Stimulated activated CD8-positive, alpha-beta memory T cell treated with anti-CD3 and anti-CD28 coated beads, Interleukin-4, amount 100 ng/mL, for 1 hour (primary cell): ENCODE results near the gene GPR152.

ENCODE experiments used
- DNase-seq, 2 donors: peaks; one replicate each; pipeline ENCODE4 v3.0.0-alpha.2; 2020; ENCODE audit warnings: low read depth in 2 of 2, low spot score in 1 of 2

Gene GPR152, protein sequence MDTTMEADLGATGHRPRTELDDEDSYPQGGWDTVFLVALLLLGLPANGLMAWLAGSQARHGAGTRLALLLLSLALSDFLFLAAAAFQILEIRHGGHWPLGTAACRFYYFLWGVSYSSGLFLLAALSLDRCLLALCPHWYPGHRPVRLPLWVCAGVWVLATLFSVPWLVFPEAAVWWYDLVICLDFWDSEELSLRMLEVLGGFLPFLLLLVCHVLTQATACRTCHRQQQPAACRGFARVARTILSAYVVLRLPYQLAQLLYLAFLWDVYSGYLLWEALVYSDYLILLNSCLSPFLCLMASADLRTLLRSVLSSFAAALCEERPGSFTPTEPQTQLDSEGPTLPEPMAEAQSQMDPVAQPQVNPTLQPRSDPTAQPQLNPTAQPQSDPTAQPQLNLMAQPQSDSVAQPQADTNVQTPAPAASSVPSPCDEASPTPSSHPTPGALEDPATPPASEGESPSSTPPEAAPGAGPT

DNA sequence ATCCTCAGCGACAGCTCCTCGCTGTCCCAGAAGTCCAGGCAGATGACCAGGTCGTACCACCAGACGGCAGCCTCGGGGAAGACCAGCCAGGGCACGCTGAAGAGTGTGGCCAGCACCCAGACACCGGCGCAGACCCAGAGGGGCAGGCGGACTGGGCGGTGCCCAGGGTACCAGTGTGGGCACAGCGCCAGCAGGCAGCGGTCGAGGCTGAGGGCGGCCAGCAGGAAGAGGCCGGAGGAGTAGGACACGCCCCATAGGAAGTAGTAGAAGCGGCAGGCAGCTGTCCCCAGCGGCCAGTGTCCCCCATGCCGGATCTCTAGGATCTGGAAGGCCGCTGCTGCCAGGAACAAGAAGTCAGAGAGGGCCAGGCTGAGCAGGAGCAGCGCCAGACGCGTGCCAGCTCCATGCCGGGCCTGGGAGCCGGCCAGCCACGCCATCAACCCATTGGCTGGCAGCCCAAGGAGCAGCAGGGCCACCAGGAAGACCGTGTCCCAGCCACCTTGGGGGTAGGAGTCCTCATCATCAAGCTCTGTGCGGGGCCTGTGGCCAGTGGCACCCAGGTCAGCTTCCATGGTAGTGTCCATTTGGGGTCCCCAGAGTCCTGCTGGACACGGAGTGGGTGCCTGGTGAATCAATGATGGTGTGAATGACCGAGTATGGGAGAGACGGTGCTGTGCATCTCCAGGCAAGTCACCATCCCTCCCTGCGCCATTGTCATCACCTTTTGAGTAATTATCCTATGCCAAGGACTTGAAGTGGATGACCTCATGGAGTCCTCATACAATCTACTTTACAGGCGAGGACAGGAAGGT lies at the start of gene GPR152:
TSS of gene GPR152 (minus strand) at position 589 of the 812 bp plus-strand sequence. CDS start at position 584, 5 bp downstream.
- DNase-seq: no peak

DNA sequence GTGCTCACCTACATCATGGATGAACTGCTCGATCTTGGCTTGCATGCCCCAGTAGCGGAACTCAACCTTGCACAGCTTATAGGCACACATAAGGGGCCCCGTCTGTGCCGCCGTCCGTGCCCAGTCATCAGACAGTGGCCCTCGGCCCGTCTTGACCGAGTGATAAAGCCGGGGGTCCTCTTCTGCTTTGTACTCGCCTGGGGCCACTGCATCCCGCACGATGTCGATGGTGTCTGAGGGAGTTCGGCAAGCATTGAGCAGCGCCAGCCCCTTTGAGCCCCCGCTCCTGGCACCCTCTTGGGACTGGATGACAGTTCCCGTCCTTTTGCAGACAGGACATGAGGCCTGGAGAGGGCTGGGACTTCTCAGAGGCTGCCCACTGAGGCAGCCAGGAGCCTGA lies 49.3 kb upstream of the GPR152 start:
- no peak for DNase-seq

DNA sequence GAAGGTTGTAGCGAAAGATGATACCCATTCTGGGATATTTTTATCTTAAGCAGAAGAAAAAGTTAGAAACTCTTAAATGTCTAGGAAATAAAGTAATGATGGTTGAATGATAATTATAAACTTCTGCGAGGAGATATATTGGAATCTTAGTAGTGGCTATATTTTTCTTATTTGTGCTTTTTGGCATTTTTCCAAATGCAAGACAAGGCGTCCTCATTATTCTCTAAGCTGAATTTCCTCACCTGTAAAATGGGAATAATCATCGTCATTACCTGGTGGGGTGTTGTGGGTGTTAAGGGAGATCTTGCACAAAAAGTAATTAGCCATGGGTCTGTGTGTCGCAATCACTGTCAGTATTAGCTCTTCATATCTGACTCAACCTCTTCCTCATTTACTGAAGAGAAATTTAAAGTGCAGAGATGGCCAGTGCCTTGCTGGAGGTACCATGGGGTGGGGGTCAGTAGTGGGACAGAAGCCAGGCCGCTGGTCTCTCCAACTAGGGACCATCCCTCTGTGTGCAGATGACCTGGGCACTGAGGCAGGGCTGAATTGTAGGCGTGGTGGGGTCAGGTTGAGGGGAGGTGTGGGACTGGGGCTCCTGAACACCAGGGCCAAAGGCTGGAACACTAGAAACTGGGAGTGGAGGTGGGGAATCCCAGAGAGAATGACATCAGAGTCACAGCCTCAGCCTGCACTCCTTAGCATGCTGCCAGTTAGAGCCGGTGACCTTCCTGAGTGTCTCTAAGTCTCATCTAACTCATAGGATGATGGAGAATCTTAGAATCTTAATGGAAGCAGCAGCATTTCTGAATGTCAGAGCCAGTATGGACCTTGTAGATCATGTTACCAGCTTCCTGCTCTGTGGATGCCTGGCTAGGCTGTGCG lies 48.5 kb upstream of the GPR152 start:
- DNase-seq: no peak

DNA sequence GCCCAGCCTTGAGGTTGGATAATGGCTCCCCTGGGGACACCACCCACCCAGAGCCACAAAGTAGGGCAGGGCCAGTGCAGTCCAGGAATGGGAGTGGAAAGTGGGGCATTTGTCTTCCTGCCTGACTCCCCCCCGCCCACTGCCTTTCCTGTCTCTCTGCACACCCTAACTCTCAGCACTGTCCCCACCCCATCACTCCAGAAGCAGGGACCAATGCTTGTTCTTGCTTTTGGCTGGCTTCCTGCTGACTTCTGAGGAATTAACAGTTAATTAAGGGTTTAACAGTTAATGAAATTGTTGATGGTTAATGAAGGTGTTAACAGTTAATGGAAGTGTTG lies 47.9 kb upstream of the GPR152 start:
- DNase-seq: no peak

DNA sequence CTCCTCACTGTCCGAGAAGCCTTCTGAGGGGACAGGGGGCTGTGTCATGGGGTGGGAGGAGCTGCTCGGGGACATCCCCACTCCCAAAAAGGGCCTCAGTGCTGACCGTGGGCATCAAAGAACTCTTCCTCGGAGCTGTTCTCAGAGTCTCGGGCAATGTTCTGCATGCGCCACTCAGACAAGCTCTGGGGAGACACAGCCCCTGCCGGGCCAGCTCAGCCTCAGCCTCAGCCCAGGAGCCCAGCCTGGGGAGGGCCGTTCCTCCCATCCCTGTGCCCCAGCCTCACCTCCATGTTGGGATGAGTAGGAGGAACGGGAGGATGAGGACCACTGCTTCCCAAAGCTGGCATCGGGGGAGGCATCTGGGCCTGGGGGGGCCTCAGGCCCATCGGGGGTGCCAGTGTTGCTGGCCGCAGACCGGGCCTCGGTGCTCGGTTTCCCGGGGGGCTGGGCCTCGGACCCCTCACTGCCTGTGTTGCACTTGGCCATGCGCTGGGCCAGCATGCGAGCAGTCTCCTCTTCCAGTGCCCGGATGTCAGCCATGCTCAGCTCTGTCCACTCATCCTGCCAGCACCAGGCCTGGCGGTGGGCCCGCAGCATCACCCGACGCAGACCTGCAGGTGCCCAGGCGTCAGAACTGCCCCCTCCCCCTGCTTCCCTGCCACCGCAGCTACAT lies 47.4 kb upstream of the GPR152 start:
- DNase-seq: no peak

DNA sequence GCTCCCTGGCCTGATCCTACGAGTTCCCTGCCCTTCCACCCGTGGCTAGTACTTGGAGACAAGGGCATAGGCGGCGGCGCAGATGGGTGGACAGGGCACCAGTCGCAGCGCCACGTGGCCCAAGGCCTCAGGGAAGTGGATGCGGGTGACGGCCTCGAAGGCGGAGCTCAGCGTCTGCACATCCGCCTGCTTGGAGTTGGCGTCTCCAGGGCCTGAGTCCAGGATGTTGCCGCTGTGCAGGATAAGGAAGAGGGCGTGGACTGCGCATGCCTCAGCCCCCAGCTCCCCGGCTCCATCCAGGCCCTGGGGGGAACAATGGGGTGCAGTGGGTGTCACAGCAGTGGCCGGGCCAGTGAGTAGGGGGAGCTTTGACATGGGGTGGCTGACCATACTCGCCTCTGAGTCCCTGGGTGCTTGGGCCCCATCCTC lies 46.0 kb upstream of the GPR152 start:
- DNase-seq: no peak

DNA sequence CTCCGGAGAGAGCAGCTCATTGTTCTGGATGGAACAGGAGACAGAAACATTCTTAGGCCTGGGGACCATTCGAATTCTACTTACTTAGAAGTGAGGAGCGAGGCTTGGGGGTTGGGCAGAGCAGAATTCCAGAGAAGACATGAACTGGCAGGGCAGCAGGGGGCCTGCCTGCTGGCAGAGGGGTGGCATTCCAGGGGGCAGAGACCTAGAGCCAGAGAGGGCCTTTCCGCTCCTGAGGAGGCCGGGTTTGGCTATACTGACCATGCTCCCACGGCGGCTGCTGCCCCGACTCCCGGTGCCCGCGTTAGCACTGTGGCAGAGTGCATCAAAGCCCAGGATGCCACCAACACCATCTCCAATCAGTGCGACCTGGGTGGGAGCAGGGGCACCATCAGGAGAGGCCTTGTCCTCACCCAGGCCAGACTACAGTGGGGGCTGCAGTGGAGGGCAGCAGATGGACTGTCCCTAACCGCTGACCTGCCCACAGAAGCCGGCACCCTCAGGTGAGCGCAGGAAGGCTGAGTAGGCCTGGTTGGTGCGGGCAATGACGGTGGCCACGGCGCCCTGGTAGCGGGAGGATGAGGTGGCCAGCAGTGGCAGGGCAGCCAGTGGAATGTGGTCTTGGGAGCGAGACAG lies 45.2 kb upstream of the GPR152 start:
- no peak for DNase-seq

DNA sequence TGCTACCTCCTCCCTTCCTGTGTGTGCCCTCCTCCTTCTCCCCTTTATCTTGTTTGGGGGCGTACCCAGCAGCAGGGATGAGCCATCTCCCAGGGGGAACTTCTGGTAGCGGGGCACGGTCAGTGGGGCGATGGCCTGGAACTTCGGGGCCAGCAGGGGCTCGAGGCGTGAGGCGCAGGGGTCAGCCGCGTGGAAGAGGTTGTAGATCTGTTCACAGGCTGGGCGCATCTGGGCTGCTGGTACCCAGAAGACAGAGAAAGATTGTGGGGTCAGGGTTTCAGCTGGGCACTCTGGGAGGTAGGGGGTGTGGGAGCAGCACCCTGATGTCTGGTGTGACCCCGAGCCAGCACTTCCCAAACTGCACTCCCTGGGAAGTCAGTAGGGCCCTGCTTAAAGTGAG lies 43.6 kb upstream of the GPR152 start:
- no peak for DNase-seq

DNA sequence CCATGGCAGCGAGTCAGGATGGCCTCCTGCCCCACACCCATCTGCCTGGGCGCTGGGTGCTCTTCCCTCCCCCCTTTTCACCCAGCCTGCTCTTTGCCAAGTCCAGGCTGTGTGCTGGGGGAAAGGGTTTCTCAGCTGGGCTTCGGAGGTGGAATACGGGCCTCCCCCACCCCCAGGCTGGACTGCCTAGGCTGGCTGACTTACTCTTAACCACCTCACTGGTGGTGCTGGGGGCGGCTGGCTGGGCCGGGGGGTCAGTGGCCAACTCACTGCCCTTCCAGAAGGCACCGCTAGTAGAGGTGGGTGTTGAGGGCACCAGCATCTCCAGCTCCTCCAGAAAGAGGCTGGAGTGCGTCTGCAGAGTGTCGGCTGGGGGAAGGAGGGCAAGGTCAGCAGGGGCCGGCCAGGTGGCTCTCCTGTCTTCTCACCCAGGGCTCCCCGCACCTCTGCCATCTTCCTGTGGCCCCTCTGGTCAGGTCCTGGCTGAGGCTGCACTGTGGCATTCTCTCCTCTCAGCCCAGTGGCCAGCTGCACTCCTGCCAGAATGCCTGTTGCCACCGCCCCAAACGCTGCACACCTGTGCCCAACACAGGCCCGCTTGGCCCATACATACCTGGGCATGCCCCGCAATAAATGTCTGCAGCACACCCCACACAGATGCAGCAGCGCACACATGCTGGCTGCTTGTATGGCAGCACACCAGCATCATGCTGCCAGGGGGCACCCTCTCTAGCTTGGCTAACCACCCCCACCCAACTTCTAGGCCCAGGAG lies 42.9 kb upstream of the GPR152 start:
- no peak for DNase-seq

DNA sequence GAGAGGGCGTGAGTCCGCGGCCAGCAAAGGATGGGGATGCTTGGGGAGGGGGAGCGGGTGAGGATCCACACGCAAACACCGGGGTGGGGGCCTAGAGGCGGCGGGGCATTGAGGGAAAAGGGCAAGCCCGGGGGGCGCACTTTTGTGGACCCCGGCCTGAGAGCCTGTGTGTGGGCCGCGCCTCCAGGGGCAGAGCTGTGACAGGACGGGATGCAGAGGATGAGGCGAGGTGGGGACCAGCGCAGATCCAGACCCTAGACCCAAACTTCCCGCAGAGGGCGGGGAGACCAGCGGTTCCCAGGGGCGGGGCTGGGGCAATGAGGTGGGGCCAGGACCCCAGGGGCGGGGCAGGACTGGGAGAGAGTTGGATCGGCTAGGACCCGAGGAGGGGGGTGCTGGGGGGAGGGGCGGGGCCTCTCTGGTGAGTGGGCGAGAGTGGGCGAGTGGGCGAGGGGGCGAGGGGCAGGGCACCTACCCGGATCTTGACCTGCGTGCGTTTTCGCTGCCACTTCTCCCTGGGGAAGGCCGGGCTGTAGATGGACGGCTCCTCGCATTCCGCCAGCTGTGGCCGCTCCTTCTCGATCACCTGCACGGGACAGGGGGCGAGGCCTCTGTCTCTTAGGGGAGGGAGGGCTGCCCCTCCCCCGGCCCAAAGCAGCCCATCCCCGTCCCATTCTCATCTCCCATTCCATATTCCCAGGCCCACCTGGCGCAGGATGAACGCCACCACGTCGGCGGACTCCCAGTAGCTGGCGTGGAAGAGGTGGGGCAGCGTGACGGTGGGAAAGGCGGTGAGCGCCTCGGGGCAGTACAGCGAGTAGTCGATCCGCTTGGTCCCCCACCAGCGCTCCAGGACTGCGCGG lies 42.1 kb upstream of the GPR152 start:
- DNase-seq: no peak

DNA sequence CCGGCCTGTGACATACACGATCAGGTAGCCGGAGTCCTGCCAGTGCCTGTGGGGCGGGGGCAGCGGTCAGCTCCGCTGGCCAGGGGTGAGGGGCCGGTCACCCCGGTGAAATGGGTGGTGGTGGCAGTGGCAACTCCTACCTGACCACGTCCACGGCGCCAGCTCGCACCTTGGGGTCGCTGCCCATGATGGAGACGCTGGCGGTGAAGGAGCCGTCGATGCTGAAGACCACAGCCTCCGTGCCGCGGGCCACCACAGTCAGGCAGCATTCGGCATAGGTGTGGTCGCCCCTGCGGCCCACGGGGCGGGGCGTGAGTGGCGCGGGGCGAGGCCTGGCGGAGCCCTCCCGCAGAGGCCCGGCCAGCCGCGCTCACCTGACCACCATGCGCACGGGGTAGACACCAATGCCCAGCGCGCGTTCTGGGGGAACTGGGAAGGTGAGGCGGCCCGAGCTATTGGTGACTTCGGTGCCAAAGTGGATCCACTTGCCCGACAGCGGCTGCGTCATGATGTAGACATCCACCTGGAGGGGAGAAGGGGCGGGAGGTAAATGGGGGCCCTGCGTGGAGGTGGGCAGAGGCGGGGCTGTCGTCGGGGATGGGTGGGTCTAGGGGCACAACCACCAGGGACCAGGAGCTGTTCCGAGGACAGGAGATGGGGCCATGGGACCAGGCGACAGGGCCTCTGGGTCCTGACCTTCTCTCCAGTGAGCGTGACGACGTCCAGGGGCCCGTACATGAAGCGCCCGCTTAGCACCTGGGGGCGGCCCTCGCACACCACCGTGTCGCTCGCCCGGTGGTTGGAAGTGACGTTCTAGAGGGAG lies 41.2 kb upstream of the GPR152 start:
- DNase-seq: no peak

DNA sequence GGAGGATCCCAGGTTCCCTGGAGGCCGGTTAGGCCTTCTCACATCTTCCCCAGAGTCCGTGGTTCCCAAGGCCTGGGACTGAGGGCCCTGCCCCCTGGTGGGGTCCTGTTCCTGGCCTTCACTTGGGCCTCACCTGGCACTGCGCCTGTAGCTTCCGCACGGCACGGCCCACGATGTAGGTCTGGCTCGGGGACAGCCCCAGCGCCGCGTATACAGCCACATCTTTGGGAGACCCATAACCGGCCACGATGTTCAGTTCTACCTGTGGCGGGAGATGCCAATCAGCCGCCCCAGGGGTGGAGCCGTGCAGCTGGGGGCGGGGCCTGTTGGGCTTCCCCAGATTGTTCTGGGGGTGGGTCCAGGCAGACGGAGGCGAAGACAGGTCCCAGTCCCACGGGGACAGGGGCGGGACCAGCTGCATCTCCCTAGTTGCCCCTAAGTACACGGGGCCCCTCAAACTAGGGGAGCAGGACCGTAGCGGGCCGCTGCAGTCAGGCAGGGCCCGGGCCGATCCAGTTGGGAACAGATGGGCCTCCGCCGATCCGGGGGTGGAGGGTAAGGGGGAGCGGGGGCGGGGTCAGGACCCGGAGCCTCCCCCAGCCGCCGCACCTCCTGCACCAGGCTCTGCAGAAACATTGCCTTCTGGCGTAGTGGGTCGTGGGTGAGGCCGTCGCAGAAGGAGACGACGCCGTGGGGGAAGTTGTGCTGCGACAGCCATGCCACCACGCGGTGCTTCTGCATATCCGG lies 40.4 kb upstream of the GPR152 start:
- no peak for DNase-seq

DNA sequence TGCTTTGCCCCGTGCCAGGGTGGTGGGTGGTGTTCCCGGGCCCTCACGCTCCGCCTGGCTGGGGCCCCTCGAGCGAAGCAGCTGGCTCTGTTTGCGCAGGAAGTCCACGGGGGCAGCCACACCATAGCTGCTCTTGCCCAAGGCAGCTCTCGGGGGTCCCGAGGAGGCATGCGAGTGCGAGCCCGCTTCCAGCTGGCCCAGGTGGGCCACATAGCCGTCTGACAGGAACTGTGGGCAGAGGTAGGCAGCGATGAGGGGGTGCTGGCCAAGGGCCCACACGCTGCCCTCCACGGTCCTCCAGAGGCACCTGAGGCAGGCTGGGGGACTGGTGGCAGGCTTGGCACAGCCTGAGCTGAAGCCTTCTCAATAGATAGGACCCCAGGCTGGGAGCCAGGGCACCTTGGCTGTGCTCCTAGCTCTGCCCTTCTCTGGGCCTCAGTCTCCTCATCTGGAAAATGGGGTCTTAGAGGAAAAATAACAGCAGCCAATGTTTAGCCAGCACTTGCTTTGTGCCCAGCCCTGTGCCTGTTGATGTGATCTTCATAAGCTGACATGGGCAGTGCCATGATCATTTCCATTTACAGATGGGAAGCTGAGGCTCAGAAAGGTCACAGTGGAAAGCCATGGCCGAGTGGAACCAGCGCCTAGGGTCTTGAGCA lies 39.7 kb upstream of the GPR152 start:
- DNase-seq: no peak

DNA sequence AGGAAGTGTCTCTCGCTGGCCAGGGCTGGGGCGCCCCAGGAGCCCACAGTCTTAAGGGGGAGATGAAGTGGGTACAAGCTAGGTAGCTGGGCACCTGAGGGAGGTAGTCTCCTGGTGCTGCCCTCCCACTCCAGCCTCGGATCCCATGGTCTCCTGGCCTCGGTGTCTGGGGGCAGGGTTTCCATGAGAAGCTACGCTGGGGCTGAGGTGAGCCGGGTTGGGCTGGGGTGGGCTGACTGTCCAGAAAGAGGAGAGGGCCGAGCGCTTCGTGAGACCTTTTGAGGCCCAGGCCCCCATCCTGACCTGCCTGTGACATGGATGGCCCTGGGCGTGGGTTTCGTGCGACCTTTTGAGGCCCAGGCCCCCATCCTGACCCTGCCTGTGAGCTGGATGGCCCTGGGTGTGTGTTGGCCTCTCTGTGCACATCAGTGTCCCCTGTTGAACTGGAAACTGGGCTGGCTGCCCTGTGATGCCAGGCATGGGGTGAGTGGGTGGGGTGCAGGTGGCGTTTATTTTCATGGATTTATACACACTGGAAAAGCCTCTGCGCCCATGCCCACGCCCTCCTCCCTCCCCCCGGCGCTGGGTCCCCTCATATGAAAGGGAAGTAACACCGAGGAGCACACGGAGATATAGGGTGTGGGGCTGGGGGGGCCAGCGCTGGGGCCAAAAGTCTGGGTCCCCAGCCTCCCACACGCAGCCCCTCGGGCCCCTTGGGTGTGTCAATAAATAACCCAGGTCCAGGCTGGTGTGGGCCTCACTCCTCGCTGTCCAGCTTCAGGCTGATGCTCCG lies 38.9 kb upstream of the GPR152 start:
- no peak for DNase-seq

DNA sequence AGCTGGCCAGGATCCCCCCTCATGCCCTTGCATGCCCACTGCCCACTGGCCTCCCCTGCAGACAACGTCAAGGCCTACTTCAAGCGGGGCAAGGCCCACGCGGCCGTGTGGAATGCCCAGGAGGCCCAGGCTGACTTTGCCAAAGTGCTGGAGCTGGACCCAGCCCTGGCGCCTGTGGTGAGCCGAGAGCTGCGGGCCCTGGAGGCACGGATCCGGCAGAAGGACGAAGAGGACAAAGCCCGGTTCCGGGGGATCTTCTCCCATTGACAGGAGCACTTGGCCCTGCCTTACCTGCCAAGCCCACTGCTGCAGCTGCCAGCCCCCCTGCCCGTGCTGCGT lies 38.2 kb upstream of the GPR152 start:
- no peak for DNase-seq
